Measurements from ENCODE around the gene TSPAN18.

Gene TSPAN18

DNA sequence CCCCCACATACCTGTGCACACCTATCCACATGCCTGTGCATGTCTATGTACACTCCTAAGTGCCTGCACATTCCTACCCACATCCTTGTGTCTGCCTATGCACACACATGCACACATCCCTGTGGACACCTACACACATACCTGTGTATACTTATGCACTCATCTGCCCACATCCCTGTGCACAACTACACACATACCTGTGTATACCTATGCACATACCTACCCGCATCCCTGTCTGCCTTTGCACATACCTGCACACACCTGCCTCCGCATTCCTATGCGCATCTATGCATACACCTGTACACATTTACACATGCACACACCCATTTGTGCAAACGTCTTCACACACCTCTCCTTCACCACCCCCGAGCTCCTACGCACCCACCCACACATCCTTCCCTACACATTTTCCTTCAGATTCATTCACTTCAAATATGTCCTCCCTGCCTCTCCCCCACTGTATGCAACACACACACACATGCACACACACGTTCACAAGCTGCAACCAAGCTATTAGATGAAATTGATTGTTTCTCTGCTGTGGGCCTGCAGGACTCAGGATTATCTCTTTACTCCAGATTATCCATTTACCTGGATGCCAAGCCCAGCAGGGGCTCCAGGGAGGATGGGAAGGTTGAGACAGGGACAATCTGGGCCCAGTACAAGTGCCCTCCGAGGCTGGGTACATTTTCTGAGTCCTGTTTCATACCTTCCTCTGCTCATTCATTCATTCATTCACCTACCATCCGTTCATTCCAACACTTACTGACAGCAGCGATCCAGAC is 53.2 kb downstream of the TSPAN18 start:
- DNase-seq = no peak

GRCh38 chr11:44780940-44781631 is 54.3 kb downstream of the TSPAN18 start:
- DNase-seq = no peak

DNA sequence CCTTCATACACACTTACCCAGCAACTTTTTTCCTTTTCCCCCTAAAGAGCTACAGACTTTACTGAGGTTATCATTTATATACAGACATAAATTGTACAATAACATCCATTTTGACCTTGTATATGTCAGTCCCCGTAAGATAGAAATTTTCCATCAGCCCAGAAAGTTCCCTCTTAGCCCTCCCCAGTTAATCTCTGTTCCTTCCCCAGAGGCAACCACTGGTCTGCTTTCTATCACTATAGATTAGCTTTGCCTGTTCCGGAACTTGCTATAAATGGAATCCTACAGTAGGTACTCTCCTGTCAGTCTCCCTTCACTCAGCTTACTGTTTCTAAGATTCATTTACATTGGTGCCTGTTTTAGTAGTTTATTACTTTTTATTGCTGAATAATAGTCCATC is 54.9 kb downstream of the TSPAN18 start:
- no peak for DNase-seq

GRCh38 chr11:44782478-44782877 is 55.7 kb downstream of the TSPAN18 start:
- DNase-seq = no peak

GRCh38 chr11:44784436-44784760 is 57.6 kb downstream of the TSPAN18 start:
- no peak for DNase-seq

- DNase-seq = no peak
Measured at GRCh38 chr11:44784851-44785250, 58.1 kb downstream of the TSPAN18 start.

GRCh38 chr11:44785856-44786607 is 59.3 kb downstream of the TSPAN18 start:
- DNase-seq = no peak

GRCh38 chr11:44787070-44787469 is 60.3 kb downstream of the TSPAN18 start:
- no peak for DNase-seq

- no peak for DNase-seq
Measured at GRCh38 chr11:44787981-44788380, 61.2 kb downstream of the TSPAN18 start.

GRCh38 chr11:44788536-44789261 is 61.9 kb downstream of the TSPAN18 start:
- no peak for DNase-seq

GRCh38 chr11:44789496-44789895 is 62.7 kb downstream of the TSPAN18 start:
- no peak for DNase-seq

GRCh38 chr11:44790211-44790610 is 63.4 kb downstream of the TSPAN18 start:
- no peak for DNase-seq

GRCh38 chr11:44791316-44791925 is 64.7 kb downstream of the TSPAN18 start:
- DNase-seq = no peak

DNA sequence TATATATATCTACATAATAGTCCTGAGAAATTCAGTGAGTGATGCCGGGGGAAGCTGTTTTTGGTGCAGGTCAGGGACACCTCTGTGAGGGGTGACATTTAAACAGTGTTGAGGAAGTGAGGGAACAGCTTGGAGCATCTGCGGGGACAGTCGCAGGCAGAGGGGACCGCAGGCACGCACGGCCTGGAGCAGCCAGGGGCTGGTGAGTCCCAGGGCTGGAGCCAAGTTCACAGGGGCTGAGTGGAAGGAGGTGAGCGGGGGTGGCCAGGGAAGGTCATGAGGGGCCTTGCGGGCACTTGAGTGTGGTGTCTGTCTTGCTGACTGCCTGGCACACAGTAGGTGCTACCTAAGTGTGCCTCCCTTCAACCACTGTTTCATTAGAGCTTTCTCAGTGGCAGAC is 65.4 kb downstream of the TSPAN18 start:
- DNase-seq = no peak

- no peak for DNase-seq
Measured at GRCh38 chr11:44793350-44794090, 66.8 kb downstream of the TSPAN18 start.

- no peak for DNase-seq
Measured at GRCh38 chr11:44795803-44796535, 69.2 kb downstream of the TSPAN18 start.

GRCh38 chr11:44797051-44797450 is 70.3 kb downstream of the TSPAN18 start:
- no peak for DNase-seq

- DNase-seq = no peak
Measured at GRCh38 chr11:44797886-44798606, 71.3 kb downstream of the TSPAN18 start.

DNA sequence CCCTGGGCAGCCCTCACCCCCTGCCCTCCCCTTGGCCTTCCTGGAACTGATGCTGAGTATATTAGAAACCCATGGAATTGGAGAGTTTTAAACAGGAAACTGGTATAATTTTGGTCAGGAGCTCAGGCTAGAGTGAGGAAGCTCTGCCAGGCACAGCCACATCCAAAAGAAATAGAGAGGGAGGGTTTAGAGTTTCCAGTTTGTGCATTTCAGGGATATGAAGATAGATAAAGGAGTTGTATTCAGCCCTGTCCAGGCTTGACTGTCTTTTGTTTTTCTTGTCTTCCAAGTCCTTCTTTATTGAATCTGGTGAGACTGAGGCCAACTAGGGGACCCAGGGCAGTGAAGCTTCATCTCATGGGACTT is 71.8 kb downstream of the TSPAN18 start:
- DNase-seq = no peak

GRCh38 chr11:44799012-44799411 is 72.2 kb downstream of the TSPAN18 start:
- DNase-seq = no peak

- DNase-seq = no peak
Measured at GRCh38 chr11:44802347-44802746, 75.6 kb downstream of the TSPAN18 start.
